HepG2 (cell line): ENCODE data around the gene SYVN1. TPM values are rescaled to one million over a fixed set of nuclear protein-coding genes. Genes with fewer than 3 reads are reported as not detected.

Experiments used
- CEBPB ChIP-seq: IDR thresholded peaks from 2 replicates; pipeline ENCODE4 v1.6.1; 2011; ENCODE audit warnings: low read depth, low read length, improper control_type of control experiment, borderline replicate concordance
- ELF3 ChIP-seq: IDR thresholded peaks from 2 replicates; pipeline ENCODE4 v1.6.1; 2016; ENCODE audit warnings: missing genetic modification reagents, missing compliant biosample characterization
- ERF ChIP-seq: IDR thresholded peaks from 2 replicates; pipeline ENCODE4 v1.6.1; 2018; ENCODE audit warnings: missing biosample characterization, missing genetic modification reagents
- IRF2 ChIP-seq: IDR thresholded peaks from 2 replicates; pipeline ENCODE4 v1.6.1; 2018; ENCODE audit warnings: missing genetic modification reagents, missing compliant biosample characterization
- MAZ ChIP-seq, 2 experiments: sonication (generic) in 1 of 2; formaldehyde crosslinking in 1 of 2; IDR thresholded peaks; 2 replicates each; pipeline versions ENCODE4 v1.5.0 to v1.6.1; 2012 to 2020; ENCODE audit warnings: low read depth in 2 of 2, mild to moderate bottlenecking in 2 of 2, borderline replicate concordance in 1 of 2, improper control_type of control experiment in 1 of 2, low read length in 1 of 2, missing genetic modification reagents in 1 of 2, moderate library complexity in 1 of 2
- MED1 ChIP-seq: sonication (generic); formaldehyde crosslinking; IDR thresholded peaks from 2 replicates; pipeline ENCODE4 v1.4.0; 2020; ENCODE audit warnings: missing genetic modification reagents
- POLR2G ChIP-seq: fragments of 200-400 bp; formaldehyde crosslinking; IDR thresholded peaks from 2 replicates; pipeline ENCODE4 v1.6.1; 2018; ENCODE audit warnings: mild to moderate bottlenecking, low read depth, low read length, moderate library complexity
- RNF2 ChIP-seq: fragments of 450-650 bp; conservative IDR thresholded peaks from 2 replicates; pipeline ENCODE4 v1.6.1; 2016; ENCODE audit warnings: low read depth
- SIN3A ChIP-seq: IDR thresholded peaks from 2 replicates; pipeline ENCODE4 v1.6.1; 2011; ENCODE audit warnings: low read depth, mild to moderate bottlenecking, control low read depth, low read length, borderline replicate concordance
- SIN3B ChIP-seq: fragments of 150-350 bp; IDR thresholded peaks from 2 replicates; pipeline ENCODE4 v1.6.1; 2014; ENCODE audit warnings: low read length
- SP2 ChIP-seq: sonication (generic); formaldehyde crosslinking; IDR thresholded peaks from 2 replicates; pipeline ENCODE4 v1.5.1; 2020; ENCODE audit warnings: mild to moderate bottlenecking, missing genetic modification reagents
- SPEN ChIP-seq: sonication (generic); formaldehyde crosslinking; IDR thresholded peaks from 2 replicates; pipeline ENCODE4 v1.5.1; 2020; ENCODE audit warnings: low read depth, mild to moderate bottlenecking, missing genetic modification reagents
- STAG1 ChIP-seq: sonication (generic); formaldehyde crosslinking; IDR thresholded peaks from 2 replicates; pipeline ENCODE4 v1.4.0; 2020; ENCODE audit warnings: missing genetic modification reagents
- THAP9 ChIP-seq: sonication (generic); formaldehyde crosslinking; IDR thresholded peaks from 2 replicates; pipeline ENCODE4; 2020; ENCODE audit warnings: missing genetic modification reagents, mild to moderate bottlenecking, borderline replicate concordance
- TSC22D2 ChIP-seq: sonication (generic); formaldehyde crosslinking; IDR thresholded peaks from 2 replicates; pipeline ENCODE4 v1.5.1; 2020; ENCODE audit warnings: missing genetic modification reagents, mild to moderate bottlenecking, borderline replicate concordance
- ZNF350 ChIP-seq: sonication (generic); formaldehyde crosslinking; IDR thresholded peaks from 2 replicates; pipeline ENCODE4 v1.4.0; 2020; ENCODE audit warnings: mild to moderate bottlenecking, low read depth, missing genetic modification reagents, borderline replicate concordance
- ZNF574 ChIP-seq: sonication (generic); formaldehyde crosslinking; IDR thresholded peaks from 2 replicates; pipeline ENCODE4 v1.4.0; 2020; ENCODE audit warnings: missing genetic modification reagents
- polyA plus RNA-seq, 8 experiments: library from polyadenylated mRNA; depleted of rRNA in 3 of 8; stranded (reverse) in 7 of 8; unstranded in 1 of 8; fragments of >200 nt; fragmentation: Illumina TruSeq in 4 of 8; extraction: Trizol in 4 of 8; gene quantifications; 2 replicates each; pipeline versions ENCODE4 v1.2.1 to v1.2.3, GENCODE V29; 2011 to 2016; ENCODE audit warnings: low read depth in 4 of 8, missing spikeins in 1 of 8, mixed read lengths in 1 of 8; ENCODE audit not compliant: insufficient read depth in 1 of 8
- total RNA-seq, 5 experiments: library from RNA; depleted of rRNA; stranded (reverse); fragments of >200 nt; fragmentation: Illumina TruSeq; extraction: Trizol; gene quantifications; 2 replicates each; pipeline ENCODE4 v1.2.3, GENCODE V29; 2016; ENCODE audit warnings: low read depth in 1 of 5
- TF ChIP-seq, protein P1 (sequence below), 2 experiments: sonication (generic) in 1 of 2; formaldehyde crosslinking in 1 of 2; IDR thresholded peaks; 2 replicates each; pipeline versions ENCODE4 v1.4.0 to v1.6.1; 2018 to 2020; ENCODE audit warnings: missing genetic modification reagents in 2 of 2, borderline replicate concordance in 1 of 2, low read depth in 1 of 2, mild to moderate bottlenecking in 1 of 2, missing biosample characterization in 1 of 2
- TF ChIP-seq, protein P2 (sequence below): IDR thresholded peaks from 2 replicates; pipeline ENCODE4 v1.6.1; 2018; ENCODE audit warnings: missing genetic modification reagents

SYVN1 gene
- total and polyA plus RNA-seq, 2 of the 13 experiments (the other 11 are each of a cell fraction or from before 2014, with no cell fraction given), result 10.3 to 22.5 TPM

DNA sequence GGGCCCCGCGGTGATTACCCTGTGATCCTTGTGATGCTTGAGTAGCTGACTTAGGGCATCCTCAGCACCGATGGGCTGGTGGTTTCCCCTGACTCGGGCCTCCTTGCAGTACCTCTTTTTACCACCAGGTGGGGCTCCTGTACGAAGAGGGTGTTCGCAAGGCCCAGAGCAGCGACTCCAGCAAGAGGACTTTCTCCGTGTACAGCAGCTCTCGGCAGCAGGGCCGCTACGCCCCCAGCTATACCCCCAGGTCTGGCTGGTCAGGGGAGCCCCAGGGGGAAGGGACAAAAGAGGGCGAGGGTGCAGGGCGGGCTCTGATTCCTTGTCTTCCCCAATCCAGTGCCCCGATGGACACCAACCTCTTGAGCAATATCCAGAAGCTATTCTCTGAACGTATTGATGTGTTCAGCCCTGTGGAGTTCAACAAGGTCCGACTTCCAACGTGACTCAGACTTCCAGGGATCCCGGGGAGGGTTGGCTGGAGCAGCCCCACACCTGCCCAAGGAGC lies 23.9 kb downstream of the SYVN1 start (continued):
- 0 out of 2 replicates have a peak, but pooled peaks have one; percentile 15 for TF ChIP-seq SIN3B
- peak; percentile 48; the same call in 1 of the 2 replicates for TF ChIP-seq ERF (CRISPR knock-in tag)
- TF ChIP-seq, protein P1, sequence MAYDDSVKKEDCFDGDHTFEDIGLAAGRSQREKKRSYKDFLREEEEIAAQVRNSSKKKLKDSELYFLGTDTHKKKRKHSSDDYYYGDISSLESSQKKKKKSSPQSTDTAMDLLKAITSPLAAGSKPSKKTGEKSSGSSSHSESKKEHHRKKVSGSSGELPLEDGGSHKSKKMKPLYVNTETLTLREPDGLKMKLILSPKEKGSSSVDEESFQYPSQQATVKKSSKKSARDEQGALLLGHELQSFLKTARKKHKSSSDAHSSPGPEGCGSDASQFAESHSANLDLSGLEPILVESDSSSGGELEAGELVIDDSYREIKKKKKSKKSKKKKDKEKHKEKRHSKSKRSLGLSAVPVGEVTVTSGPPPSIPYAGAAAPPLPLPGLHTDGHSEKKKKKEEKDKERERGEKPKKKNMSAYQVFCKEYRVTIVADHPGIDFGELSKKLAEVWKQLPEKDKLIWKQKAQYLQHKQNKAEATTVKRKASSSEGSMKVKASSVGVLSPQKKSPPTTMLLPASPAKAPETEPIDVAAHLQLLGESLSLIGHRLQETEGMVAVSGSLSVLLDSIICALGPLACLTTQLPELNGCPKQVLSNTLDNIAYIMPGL (CRISPR knock-in tag; IDR thresholded peaks at IDR 0.05; ENCODE audit: borderline replicate concordance in 1 of 2, low read depth in 1 of 2), result peak; percentile 72 to 76; a peak in 3 of 4 replicates
- 0 out of 2 replicates have a peak, but pooled peaks have one; percentile 48 for TF ChIP-seq THAP9
- TF ChIP-seq STAG1 (CRISPR knock-in tag), result peak; percentile 59
- no peak for TF ChIP-seq RNF2
- TF ChIP-seq SIN3A, result peak; percentile 49; the same call in 1 of the 2 replicates
- TF ChIP-seq ZNF350 (CRISPR knock-in tag), result peak; percentile 28; the same call in 1 of the 2 replicates
- 0 out of 2 replicates have a peak, but pooled peaks have one; percentile 24 for TF ChIP-seq IRF2
- TF ChIP-seq, protein P2, sequence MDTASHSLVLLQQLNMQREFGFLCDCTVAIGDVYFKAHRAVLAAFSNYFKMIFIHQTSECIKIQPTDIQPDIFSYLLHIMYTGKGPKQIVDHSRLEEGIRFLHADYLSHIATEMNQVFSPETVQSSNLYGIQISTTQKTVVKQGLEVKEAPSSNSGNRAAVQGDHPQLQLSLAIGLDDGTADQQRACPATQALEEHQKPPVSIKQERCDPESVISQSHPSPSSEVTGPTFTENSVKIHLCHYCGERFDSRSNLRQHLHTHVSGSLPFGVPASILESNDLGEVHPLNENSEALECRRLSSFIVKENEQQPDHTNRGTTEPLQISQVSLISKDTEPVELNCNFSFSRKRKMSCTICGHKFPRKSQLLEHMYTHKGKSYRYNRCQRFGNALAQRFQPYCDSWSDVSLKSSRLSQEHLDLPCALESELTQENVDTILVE (CRISPR knock-in tag), result no peak
- 0 out of 2 replicates have a peak, but pooled peaks have one; percentile 44 for TF ChIP-seq TSC22D2 (CRISPR knock-in tag)
- peak; percentile 47 for TF ChIP-seq POLR2G
- TF ChIP-seq SPEN (CRISPR knock-in tag), result peak; percentile 45; the same call in 1 of the 2 replicates
- peak; percentile 83 for TF ChIP-seq CEBPB
- no peak for TF ChIP-seq SP2 (CRISPR knock-in tag)
- TF ChIP-seq MAZ (IDR thresholded peaks at IDR 0.05; ENCODE audit: borderline replicate concordance, low read depth, low read length), result no peak
- TF ChIP-seq MAZ (CRISPR knock-in tag; IDR thresholded peaks at IDR 0.05; ENCODE audit: low read depth), result no peak
- TF ChIP-seq MED1, result 0 out of 2 replicates have a peak, but pooled peaks have one; percentile 18
- TF ChIP-seq ZNF574 (CRISPR knock-in tag), result 0 out of 2 replicates have a peak, but pooled peaks have one; percentile 17
- TF ChIP-seq ELF3, result 0 out of 2 replicates have a peak, but pooled peaks have one; percentile 18
